Right lobe of liver (tissue), 4 donors: ENCODE results near the gene UTF1.

Experiments
- CTCF ChIP-seq, 4 donors: fragments of 200-600 bp in 3 of 4; fragments of 450-650 bp in 1 of 4; IDR thresholded peaks; one replicate each; pipeline versions ENCODE4 v1.5.1 to v1.8.0; 2016 to 2022; ENCODE audit warnings: antibody characterized with exemption in 4 of 4, mild to moderate bottlenecking in 2 of 4
- POLR2A ChIP-seq: fragments of 450-650 bp; IDR thresholded peaks from one replicate; pipeline ENCODE4 v1.6.1; 2017; ENCODE audit warnings: antibody characterized with exemption, mild to moderate bottlenecking
- donor health status: DM: no; HTN: no; CAD: no.
- donor health status: DM: no; HTN: no; CAD: no.
- donor health status: DM: no; HTN: yes; CAD: no.

GRCh38 chr10:133277993-133278576 is 48.1 kb downstream of the UTF1 start:
- no peak for TF ChIP-seq CTCF (IDR thresholded peaks at IDR 0.05)
- TF ChIP-seq POLR2A: no peak
